Retinal pigment epithelial cell (primary cell): ENCODE results near the gene NPHP4.
"Not testable (repeated sequence)": the region's sequence is repeated elsewhere in the genome, so short reads cannot be mapped to it uniquely, and the experiment has no call there.

Source experiments
- DNase-seq: peaks from one replicate; pipeline ENCODE4 v3.0.0-alpha.2; 2010; ENCODE audit warnings: low read depth
- H3K4me3 ChIP-seq: 2 replicates; pipeline ENCODE4 v1.5.1; 2011; ENCODE audit warnings: mild to moderate bottlenecking, low read length, control low read depth, moderate library complexity
- CTCF ChIP-seq: conservative IDR thresholded peaks from 2 replicates; pipeline ENCODE4 v1.5.1; 2011; ENCODE audit warnings: low read depth, low read length, control low read depth, inconsistent platforms

Gene NPHP4

DNA sequence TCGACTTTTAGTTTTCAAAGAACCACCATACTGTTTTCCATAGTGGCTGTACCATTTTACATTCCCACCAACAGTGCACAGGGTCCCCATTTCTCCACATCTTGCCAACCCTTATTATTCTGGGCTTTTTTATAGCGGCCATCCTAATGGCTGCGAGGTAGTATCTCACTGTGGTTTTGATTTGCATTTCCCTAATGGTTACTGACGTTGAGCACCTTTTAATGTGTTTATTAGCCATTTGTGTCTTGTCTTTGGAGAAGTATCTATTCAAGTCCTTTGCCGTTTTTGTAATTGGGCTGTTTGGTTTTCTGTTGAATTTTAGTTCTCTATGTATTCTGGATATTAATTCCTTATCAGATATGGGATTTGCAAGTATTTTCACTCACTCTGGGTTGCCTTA, 31.1 kb upstream of the NPHP4 start:
- H3K4me3 ChIP-seq, result no peak overlapping the region
- TF ChIP-seq CTCF, result no peak
- no peak for DNase-seq

DNA sequence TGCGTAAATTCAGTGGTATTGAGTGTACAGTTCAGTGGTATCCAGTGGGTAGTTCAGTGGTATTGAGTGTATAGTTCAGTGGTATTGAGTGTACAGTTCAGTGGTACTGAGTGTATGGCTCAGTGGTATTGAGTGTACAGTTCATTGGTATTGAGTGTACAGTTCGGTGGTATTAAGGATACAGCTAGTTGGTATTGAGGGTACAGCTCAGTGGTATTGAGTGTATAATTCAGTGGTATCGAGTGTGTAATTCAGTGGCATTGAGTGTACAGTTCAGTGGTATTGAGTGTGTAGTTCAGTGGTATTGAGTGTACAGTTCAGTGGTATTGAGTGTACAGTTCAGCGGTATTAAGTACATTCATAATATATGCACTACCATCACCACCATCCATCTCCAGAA, 30.0 kb upstream of the NPHP4 start:
- no peak for TF ChIP-seq CTCF
- H3K4me3 ChIP-seq, result no peak overlapping the region
- no peak for DNase-seq

DNA sequence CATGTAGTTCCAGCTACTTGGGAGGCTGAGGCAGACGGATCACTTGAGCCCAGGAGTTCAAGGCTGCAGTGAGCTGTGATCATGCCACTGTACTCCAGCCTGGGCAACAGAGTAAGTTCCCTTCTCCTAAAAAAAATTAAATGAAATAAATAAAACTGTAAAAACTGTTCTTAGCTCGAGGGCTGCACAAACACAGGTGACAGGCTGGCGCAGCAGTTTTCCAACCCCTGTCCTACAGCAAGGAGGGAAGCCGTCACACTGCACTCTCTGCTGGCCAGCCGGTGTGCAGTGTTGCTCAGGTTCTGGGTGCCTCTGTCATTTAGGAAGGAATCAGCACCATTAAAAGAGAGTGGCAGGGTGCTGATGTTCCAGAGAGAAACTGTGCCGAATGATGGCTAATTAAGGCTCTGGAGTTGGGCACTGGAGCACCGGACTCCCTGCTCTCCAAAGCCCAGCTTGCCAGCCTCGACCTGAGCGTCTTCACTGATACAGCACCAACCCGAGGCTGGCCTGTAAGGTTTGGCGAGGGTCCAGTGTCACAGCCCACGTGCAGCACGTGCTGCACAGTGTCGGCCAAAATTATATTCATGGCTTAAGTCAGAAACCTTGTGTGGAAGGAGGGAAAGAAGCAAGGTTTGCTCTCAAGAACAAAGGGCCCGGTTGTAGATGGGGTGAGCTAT, 27.1 kb upstream of the NPHP4 start:
- no peak for DNase-seq
- TF ChIP-seq CTCF, result no peak
- H3K4me3 ChIP-seq, result no peak overlapping the region

DNA sequence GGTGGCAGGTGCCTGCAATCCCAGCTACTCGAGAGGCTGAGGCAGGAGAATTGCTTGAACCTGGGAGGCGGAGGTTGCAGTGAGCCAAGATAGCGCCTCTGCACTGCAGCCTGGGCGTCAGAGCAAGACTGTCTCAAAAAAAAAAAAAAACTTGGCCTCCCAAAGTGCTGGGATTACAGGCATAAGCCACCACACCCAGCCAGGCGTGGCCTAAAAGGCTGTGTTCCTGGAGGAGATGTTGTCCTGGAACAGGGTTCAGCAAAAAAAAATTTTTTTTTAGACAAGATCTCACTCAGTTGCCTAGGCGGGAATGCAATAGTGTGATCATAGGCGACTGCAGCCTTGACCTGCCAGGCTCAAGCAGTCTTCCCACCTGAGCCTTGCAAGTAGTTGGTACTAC, 25.4 kb upstream of the NPHP4 start:
- DNase-seq, H3K4me3 ChIP-seq: not testable (repeated sequence)

DNA sequence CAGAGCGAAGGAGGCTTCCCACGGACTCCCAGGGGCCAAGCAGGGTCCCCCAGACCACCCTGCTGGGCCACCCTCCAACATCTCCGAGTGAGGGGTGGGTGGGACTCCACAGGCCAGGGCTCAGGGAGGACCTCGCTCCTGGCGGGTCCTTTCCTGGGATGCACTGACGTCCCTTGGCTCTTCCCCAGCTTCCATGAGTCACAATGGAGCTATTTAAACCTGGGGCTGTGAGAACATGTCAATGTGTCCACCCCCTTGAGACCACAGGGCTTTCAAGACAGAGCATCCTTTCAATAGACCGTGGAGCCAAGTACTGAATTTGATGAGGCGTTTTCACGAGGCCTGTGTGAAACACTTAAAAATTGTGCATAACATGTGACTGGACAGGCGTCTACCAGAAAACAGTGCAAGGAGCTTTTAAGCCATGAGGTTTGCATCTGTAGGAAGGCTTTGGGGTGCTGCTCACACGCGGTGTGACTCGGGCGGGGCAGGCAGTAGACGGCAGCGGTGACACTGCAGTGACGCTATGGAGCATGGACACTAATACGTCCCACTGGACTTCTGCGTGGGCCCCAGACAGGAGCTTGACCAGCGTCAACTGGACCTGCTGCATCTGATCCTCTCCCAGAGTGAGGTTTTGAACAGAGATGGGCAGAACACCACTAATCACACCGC, 24.1 kb upstream of the NPHP4 start:
- TF ChIP-seq CTCF, result no peak
- H3K4me3 ChIP-seq, result no peak overlapping the region
- DNase-seq, result peak; percentile 60

- no peak overlapping the region for H3K4me3 ChIP-seq
- no peak for TF ChIP-seq CTCF
- no peak for DNase-seq
Measured at GRCh38 chr1:6014130-6014999, 22.1 kb upstream of the NPHP4 start.

DNA sequence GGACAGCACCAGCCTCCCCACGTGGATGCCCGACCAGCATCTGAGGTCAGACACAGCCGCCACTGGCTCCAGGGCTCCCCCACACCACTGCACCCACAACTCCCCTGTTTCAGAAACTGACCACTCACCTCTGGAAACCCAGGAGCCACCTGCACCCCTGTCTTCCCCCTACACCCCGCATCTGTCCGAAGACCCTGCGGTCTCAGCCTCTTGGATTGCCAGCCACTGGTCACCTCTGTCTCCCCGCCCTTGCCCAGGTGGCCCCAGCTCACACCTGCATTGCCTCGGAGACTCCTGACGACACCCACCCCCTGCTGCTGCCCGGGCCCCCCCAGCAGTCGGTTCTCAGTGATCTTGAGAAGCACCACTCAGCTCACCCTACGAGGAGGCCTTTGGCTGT, 21.3 kb upstream of the NPHP4 start:
- DNase-seq, result no peak
- no peak for TF ChIP-seq CTCF
- no peak overlapping the region for H3K4me3 ChIP-seq
